DOHH2 (cell line): ENCODE data around the gene SPATA31E1.

Experiments
- H3F3A ChIP-seq: fragments of 200-600 bp; sonication (generic), shearing (Covaris generic); 2 replicates; pipeline ENCODE4 v1.6.0; 2016; ENCODE audit warnings: antibody characterized with exemption, mild to moderate bottlenecking; ENCODE audit not compliant: control insufficient read depth, insufficient read depth
- H3K27ac ChIP-seq: fragments of 200-600 bp; sonication (generic); 2 replicates; pipeline ENCODE4 v1.5.1; 2014; ENCODE audit warnings: low read depth, mild to moderate bottlenecking, low read length, moderate library complexity
- H3K27me3 ChIP-seq: fragments of 200-600 bp; sonication (generic); 2 replicates; pipeline ENCODE4 v1.6.1; 2014; ENCODE audit warnings: mild to moderate bottlenecking, low read length, mixed read lengths; ENCODE audit not compliant: control insufficient read depth
- H3K36me3 ChIP-seq: fragments of 200-600 bp; sonication (generic); 2 replicates; pipeline ENCODE4 v1.6.1; 2014; ENCODE audit warnings: mild to moderate bottlenecking, low read length, moderate library complexity, mixed read lengths; ENCODE audit not compliant: control insufficient read depth
- H3K4me1 ChIP-seq: fragments of 200-600 bp; sonication (generic); 2 replicates; pipeline ENCODE4 v1.6.1; 2014; ENCODE audit warnings: mild to moderate bottlenecking, low read length, mixed read lengths; ENCODE audit not compliant: control insufficient read depth
- H3K4me2 ChIP-seq: fragments of 200-600 bp; sonication (generic); 2 replicates; pipeline ENCODE4 v1.6.0; 2014; ENCODE audit warnings: mild to moderate bottlenecking, low read length, moderate library complexity
- H3K4me3 ChIP-seq: fragments of 200-600 bp; sonication (generic); 2 replicates; pipeline ENCODE4 v1.5.1; 2014; ENCODE audit warnings: mild to moderate bottlenecking, low read length, mixed read lengths
- H3K79me2 ChIP-seq: fragments of 200-600 bp; sonication (generic); 2 replicates; pipeline ENCODE4 v1.6.1; 2014; ENCODE audit warnings: mild to moderate bottlenecking, low read length, mixed read lengths; ENCODE audit not compliant: control insufficient read depth
- H3K9me2 ChIP-seq: fragments of 200-600 bp; sonication (generic); replicated peaks from 2 replicates; pipeline ENCODE4 v1.6.1; 2014; ENCODE audit warnings: mild to moderate bottlenecking, low read length, mixed read lengths; ENCODE audit not compliant: control insufficient read depth
- H3K9me3 ChIP-seq: fragments of 200-600 bp; sonication (generic); 2 replicates; pipeline ENCODE4 v1.6.1; 2014; ENCODE audit warnings: antibody characterized with exemption, low read length, mixed read lengths; ENCODE audit not compliant: control insufficient read depth, insufficient read depth
- H4K20me1 ChIP-seq: fragments of 200-600 bp; sonication (generic); 2 replicates; pipeline ENCODE4 v1.6.0; 2014; ENCODE audit warnings: low read depth, mild to moderate bottlenecking, antibody characterized with exemption, low read length, moderate library complexity; ENCODE audit not compliant: control insufficient read depth, insufficient read depth
- CTCF ChIP-seq: fragments of 200-600 bp; sonication (generic); IDR thresholded peaks from one replicate; pipeline ENCODE4 v1.5.1; 2014; ENCODE audit warnings: antibody characterized with exemption, mild to moderate bottlenecking, low read depth, low read length; ENCODE audit not compliant: poor library complexity, severe bottlenecking
- EZH2phosphoT487 ChIP-seq: fragments of 200-600 bp; sonication (generic); IDR thresholded peaks from 2 replicates; pipeline ENCODE4 v1.6.1; 2017; ENCODE audit warnings: borderline replicate concordance, mild to moderate bottlenecking, antibody characterized with exemption, low read length, moderate library complexity, mixed read lengths

The SPATA31E1 gene

GRCh38 chr9:87868175-87868574, 14.5 kb upstream of the SPATA31E1 start:
- Histone ChIP-seq H3K36me3 (no peaks in the 10 kb centered on the region), H4K20me1 (no peaks in the 10 kb centered on the region), H3K4me1 (no peaks in the 10 kb centered on the region), H3K27me3 (peaks cover 11% of the 10 kb centered on the region; the same call in 1 of the 2 replicates), H3K27ac (no peak overlapping the region), H3K4me3 (no peak overlapping the region), H3K9me2 (no peaks in the 10 kb centered on the region), H3K4me2 (no peak overlapping the region), H3F3A (no peaks in the 10 kb centered on the region), H3K79me2 (no peaks in the 10 kb centered on the region), H3K9me3 (no peaks in the 10 kb centered on the region)
- no peak for TF ChIP-seq EZH2phosphoT487
- no peak for TF ChIP-seq CTCF

- Histone ChIP-seq H3K9me2 (no peaks in the 10 kb centered on the region), H3F3A (no peaks in the 10 kb centered on the region), H4K20me1 (no peaks in the 10 kb centered on the region), H3K4me2 (no peak overlapping the region), H3K4me3 (no peak overlapping the region), H3K9me3 (no peaks in the 10 kb centered on the region), H3K27ac (no peak overlapping the region), H3K27me3 (peaks cover 11% of the 10 kb centered on the region; the same call in 1 of the 2 replicates), H3K79me2 (no peaks in the 10 kb centered on the region), H3K36me3 (no peaks in the 10 kb centered on the region), H3K4me1 (no peaks in the 10 kb centered on the region)
- TF ChIP-seq EZH2phosphoT487: no peak
- no peak for TF ChIP-seq CTCF
Measured at GRCh38 chr9:87868635-87869034, 14.0 kb upstream of the SPATA31E1 start.

GRCh38 chr9:87869082-87869481, 13.6 kb upstream of the SPATA31E1 start:
- no peaks in the 10 kb centered on the region for H3K36me3 ChIP-seq
- H3K27ac ChIP-seq: no peak overlapping the region
- H4K20me1 ChIP-seq: no peaks in the 10 kb centered on the region
- no peaks in the 10 kb centered on the region for H3K79me2 ChIP-seq
- H3K4me1 ChIP-seq: no peaks in the 10 kb centered on the region
- no peaks in the 10 kb centered on the region for H3K9me2 ChIP-seq
- H3K4me2 ChIP-seq: no peak overlapping the region
- no peaks in the 10 kb centered on the region for H3F3A ChIP-seq
- H3K4me3 ChIP-seq: no peak overlapping the region
- H3K9me3 ChIP-seq: no peaks in the 10 kb centered on the region
- TF ChIP-seq CTCF (no peak), EZH2phosphoT487 (no peak)
- H3K27me3 ChIP-seq: peaks cover 11% of the 10 kb centered on the region; the same call in 1 of the 2 replicates
